WERI-Rb-1 (cell line): ENCODE results near the gene STAMBPL1.

Experiments
- DNase-seq: peaks from one replicate; pipeline ENCODE4 v3.0.0-alpha.2; 2020
- H3K27ac ChIP-seq: fragments of 250-450 bp; sonication (Bioruptor Pico); 2 replicates; pipeline ENCODE4 v1.5.1; 2020; ENCODE audit warnings: mild to moderate bottlenecking, moderate library complexity
- H3K27me3 ChIP-seq: fragments of 250-450 bp; sonication (Bioruptor Pico); 2 replicates; pipeline ENCODE4 v1.5.1; 2021; ENCODE audit warnings: mild to moderate bottlenecking, low read depth, moderate library complexity; ENCODE audit not compliant: insufficient read depth, severe bottlenecking
- H3K36me3 ChIP-seq: fragments of 250-450 bp; sonication (Bioruptor Pico); 2 replicates; pipeline ENCODE4 v1.5.1; 2020; ENCODE audit warnings: mild to moderate bottlenecking, moderate library complexity
- H3K4me3 ChIP-seq: 2 replicates; pipeline ENCODE4 v1.5.1; 2011; ENCODE audit warnings: low read depth, mild to moderate bottlenecking, control low read depth, low read length
- H3K9me3 ChIP-seq: fragments of 250-450 bp; sonication (Bioruptor Pico); 2 replicates; pipeline ENCODE4 v1.5.1; 2021; ENCODE audit warnings: mild to moderate bottlenecking, moderate library complexity; ENCODE audit not compliant: severe bottlenecking
- TF ChIP-seq, protein P1 (sequence below): IDR thresholded peaks from 2 replicates; pipeline ENCODE4 v1.5.1; 2011; ENCODE audit warnings: low read depth, mild to moderate bottlenecking, control low read depth, inconsistent platforms, low read length

Gene STAMBPL1

GRCh38 chr10:88968391-88968790 lies 88.3 kb downstream of the STAMBPL1 start:
- TF ChIP-seq, protein P1, sequence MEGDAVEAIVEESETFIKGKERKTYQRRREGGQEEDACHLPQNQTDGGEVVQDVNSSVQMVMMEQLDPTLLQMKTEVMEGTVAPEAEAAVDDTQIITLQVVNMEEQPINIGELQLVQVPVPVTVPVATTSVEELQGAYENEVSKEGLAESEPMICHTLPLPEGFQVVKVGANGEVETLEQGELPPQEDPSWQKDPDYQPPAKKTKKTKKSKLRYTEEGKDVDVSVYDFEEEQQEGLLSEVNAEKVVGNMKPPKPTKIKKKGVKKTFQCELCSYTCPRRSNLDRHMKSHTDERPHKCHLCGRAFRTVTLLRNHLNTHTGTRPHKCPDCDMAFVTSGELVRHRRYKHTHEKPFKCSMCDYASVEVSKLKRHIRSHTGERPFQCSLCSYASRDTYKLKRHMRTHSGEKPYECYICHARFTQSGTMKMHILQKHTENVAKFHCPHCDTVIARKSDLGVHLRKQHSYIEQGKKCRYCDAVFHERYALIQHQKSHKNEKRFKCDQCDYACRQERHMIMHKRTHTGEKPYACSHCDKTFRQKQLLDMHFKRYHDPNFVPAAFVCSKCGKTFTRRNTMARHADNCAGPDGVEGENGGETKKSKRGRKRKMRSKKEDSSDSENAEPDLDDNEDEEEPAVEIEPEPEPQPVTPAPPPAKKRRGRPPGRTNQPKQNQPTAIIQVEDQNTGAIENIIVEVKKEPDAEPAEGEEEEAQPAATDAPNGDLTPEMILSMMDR: no peak
- no peaks in the 10 kb centered on the region for H3K27me3 ChIP-seq
- H3K36me3 ChIP-seq: no peaks in the 10 kb centered on the region
- no peak overlapping the region for H3K4me3 ChIP-seq
- no peaks in the 10 kb centered on the region for H3K9me3 ChIP-seq
- DNase-seq: no peak
- no peak overlapping the region for H3K27ac ChIP-seq

DNA sequence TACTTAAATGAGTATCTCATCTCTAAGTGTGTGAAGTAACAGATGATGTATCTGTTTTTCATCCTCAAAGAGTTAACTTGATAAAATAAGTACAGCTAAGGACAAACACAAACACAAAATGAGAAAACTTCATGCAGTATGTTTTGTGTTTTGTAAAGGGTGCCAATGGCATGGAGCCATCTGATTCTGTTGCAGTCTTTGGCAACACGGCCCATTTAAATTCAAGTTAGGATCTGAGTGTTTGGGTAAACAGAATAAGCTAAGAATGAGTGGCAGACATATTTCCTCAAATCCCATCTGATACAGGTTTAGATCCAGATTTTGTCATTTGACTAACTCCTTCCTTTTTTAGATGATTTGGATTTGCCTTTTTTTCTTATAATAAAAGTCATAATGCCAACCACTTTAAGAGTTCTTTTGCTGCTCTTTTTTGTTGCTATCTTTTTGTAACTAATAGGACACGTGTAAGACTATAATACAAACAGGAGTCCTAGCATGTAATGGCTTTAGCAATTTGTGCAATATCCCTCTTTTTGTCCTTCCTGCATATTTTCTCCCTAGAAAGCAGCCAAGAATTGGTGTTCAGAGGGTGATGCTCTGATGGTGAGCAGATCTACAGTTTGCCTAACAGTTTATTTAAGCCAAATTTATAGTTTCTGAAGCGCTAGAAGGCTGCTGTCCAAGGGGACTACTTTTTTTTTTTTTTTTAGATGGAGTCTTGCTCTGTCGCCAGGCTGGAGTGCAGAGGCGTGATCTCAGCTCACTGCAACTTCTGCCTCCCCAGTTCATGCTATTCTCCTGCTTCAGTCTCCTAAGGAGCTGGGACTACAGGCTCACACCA lies 91.4 kb downstream of the STAMBPL1 start:
- Histone ChIP-seq H3K27me3 (no peaks in the 10 kb centered on the region), H3K4me3 (no peak overlapping the region), H3K9me3 (no peaks in the 10 kb centered on the region), H3K27ac (no peak overlapping the region), H3K36me3 (no peaks in the 10 kb centered on the region)
- DNase-seq: no peak
- TF ChIP-seq, protein P1: no peak
